ENCODE measurements around the gene P2RY6.
"Not testable (repeated sequence)": the region's sequence is repeated elsewhere in the genome, so short reads cannot be mapped to it uniquely, and the experiment has no call there.

P2RY6 gene

GRCh38 chr11:73262851-73263495, 9.2 kb upstream of the P2RY6 start:
- no peak for FAIRE-seq

GRCh38 chr11:73263640-73264039, 8.5 kb upstream of the P2RY6 start:
- FAIRE-seq, result no peak

- no peak for FAIRE-seq
Observed at GRCh38 chr11:73265278-73265810, 6.8 kb upstream of the P2RY6 start.

- FAIRE-seq, result no peak
Observed at GRCh38 chr11:73265853-73266645, 6.1 kb upstream of the P2RY6 start.

GRCh38 chr11:73266646-73267020, 5.5 kb upstream of the P2RY6 start:
- no peak for FAIRE-seq

GRCh38 chr11:73267122-73267846, 4.9 kb upstream of the P2RY6 start:
- FAIRE-seq, result no peak

- no peak for FAIRE-seq
Observed at GRCh38 chr11:73267906-73268540, 4.1 kb upstream of the P2RY6 start.

- no peak for FAIRE-seq
Observed at GRCh38 chr11:73268671-73269271, 3.4 kb upstream of the P2RY6 start.

- no peak for FAIRE-seq
Observed at GRCh38 chr11:73269459-73270015, 2.6 kb upstream of the P2RY6 start.

GRCh38 chr11:73270016-73270854, 1.9 kb upstream of the P2RY6 start:
- no peak for FAIRE-seq

- FAIRE-seq, result no peak
Observed at GRCh38 chr11:73270855-73271477, 1.2 kb upstream of the P2RY6 start.

GRCh38 chr11:73271478-73271865, 666 bp upstream of the P2RY6 start:
- not testable (repeated sequence) for FAIRE-seq

- FAIRE-seq, result no peak
Observed at GRCh38 chr11:73272680-73273038, 521 bp downstream of the P2RY6 start.

- no peak for FAIRE-seq
Observed at GRCh38 chr11:73273222-73273895, 1.2 kb downstream of the P2RY6 start.

GRCh38 chr11:73274191-73274590, 2.1 kb downstream of the P2RY6 start:
- FAIRE-seq, result not testable (repeated sequence)

- FAIRE-seq, result no peak
Observed at GRCh38 chr11:73274722-73275380, 2.7 kb downstream of the P2RY6 start.

- no peak for FAIRE-seq
Observed at GRCh38 chr11:73275381-73275750, 3.2 kb downstream of the P2RY6 start.

GRCh38 chr11:73277467-73277866, 5.3 kb downstream of the P2RY6 start:
- FAIRE-seq, result no peak

GRCh38 chr11:73280626-73281025, 8.5 kb downstream of the P2RY6 start:
- no peak for FAIRE-seq

GRCh38 chr11:73281201-73281741, 9.1 kb downstream of the P2RY6 start:
- FAIRE-seq, result no peak

All from TTC549 (cell line).